ENCODE measurements around the gene TXNDC8.

DNA sequence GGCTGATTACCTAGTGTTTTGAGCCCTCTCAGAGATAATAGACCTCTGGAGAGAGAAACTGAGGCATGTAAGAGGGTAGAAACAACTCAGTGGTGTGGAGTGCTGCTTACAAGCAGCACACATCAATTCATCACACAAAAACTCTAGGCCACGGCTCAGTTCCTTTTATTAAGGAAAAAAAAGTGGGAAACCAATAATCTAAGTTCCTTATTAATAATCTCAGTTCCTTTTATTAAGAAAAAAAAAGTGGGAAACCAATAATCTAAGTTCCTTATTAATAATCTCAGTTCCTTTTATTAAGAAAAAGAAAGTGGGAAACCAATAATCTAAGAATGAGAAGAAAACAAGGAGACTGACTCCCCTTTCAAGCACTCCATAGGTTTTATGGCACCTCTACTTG, 28.0 kb downstream of the TXNDC8 start:
- TF ChIP-seq, protein P1, sequence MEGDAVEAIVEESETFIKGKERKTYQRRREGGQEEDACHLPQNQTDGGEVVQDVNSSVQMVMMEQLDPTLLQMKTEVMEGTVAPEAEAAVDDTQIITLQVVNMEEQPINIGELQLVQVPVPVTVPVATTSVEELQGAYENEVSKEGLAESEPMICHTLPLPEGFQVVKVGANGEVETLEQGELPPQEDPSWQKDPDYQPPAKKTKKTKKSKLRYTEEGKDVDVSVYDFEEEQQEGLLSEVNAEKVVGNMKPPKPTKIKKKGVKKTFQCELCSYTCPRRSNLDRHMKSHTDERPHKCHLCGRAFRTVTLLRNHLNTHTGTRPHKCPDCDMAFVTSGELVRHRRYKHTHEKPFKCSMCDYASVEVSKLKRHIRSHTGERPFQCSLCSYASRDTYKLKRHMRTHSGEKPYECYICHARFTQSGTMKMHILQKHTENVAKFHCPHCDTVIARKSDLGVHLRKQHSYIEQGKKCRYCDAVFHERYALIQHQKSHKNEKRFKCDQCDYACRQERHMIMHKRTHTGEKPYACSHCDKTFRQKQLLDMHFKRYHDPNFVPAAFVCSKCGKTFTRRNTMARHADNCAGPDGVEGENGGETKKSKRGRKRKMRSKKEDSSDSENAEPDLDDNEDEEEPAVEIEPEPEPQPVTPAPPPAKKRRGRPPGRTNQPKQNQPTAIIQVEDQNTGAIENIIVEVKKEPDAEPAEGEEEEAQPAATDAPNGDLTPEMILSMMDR (IDR thresholded peaks at IDR 0.05): no peak
- TF ChIP-seq POLR2A (IDR thresholded peaks at IDR 0.05): no peak

Data from thyroid gland (tissue), 4 donors.